Neural progenitor cell (in vitro differentiated cells): ENCODE results near the gene TRAF5. TPM values are rescaled to one million over a fixed set of nuclear protein-coding genes. Genes with fewer than 3 reads are reported as not detected.

Experiments used
- DNase-seq: peaks from one replicate; pipeline ENCODE4 v3.0.0-alpha.2; 2016; ENCODE audit warnings: low spot score
- H2AFZ ChIP-seq: fragments of 200-600 bp; sonication (generic); replicated peaks from 2 replicates; pipeline ENCODE4 v1.6.1; 2016; ENCODE audit warnings: antibody characterized with exemption
- H3F3A ChIP-seq: fragments of 200-600 bp; sonication (generic); 2 replicates; pipeline ENCODE4 v1.6.1; 2016; ENCODE audit warnings: antibody characterized with exemption, low read depth
- H3K27ac ChIP-seq: fragments of 200-600 bp; sonication (generic); 2 replicates; pipeline ENCODE4 v1.5.1; 2016; ENCODE audit warnings: mild to moderate bottlenecking
- H3K27me3 ChIP-seq: fragments of 200-600 bp; sonication (generic); 2 replicates; pipeline ENCODE4 v1.6.1; 2016; ENCODE audit warnings: mild to moderate bottlenecking, moderate library complexity
- H3K36me3 ChIP-seq: fragments of 200-600 bp; sonication (generic); 2 replicates; pipeline ENCODE4 v1.5.1; 2016
- H3K4me1 ChIP-seq: fragments of 200-600 bp; sonication (generic); 2 replicates; pipeline ENCODE4 v1.6.1; 2016; ENCODE audit warnings: mixed run types
- H3K4me2 ChIP-seq: fragments of 200-600 bp; sonication (generic); 2 replicates; pipeline ENCODE4 v1.6.1; 2016
- H3K4me3 ChIP-seq: fragments of 200-600 bp; sonication (generic); 2 replicates; pipeline ENCODE4 v1.5.1; 2016
- H3K79me2 ChIP-seq: fragments of 200-600 bp; sonication (generic); 2 replicates; pipeline ENCODE4 v1.6.1; 2016; ENCODE audit warnings: low read depth
- H3K9ac ChIP-seq: fragments of 200-600 bp; sonication (generic); 2 replicates; pipeline ENCODE4 v1.6.1; 2016
- H3K9me3 ChIP-seq: fragments of 200-600 bp; sonication (generic); 2 replicates; pipeline ENCODE4 v1.5.1; 2016; ENCODE audit warnings: low read depth
- H4K20me1 ChIP-seq: fragments of 200-600 bp; sonication (generic); 2 replicates; pipeline ENCODE4 v1.6.1; 2016; ENCODE audit warnings: low read depth
- H3K27ac Mint-ChIP-seq: 3 replicates; pipeline ENCODE4 v1.8.0; 2021; ENCODE audit warnings: mixed read lengths
- H3K27me3 Mint-ChIP-seq: 2 replicates; pipeline ENCODE4 v1.8.0; 2022; ENCODE audit warnings: low read depth, mild to moderate bottlenecking, inconsistent platforms, moderate library complexity, mixed read lengths; ENCODE audit not compliant: insufficient read depth
- H3K36me3 Mint-ChIP-seq: 3 replicates; pipeline ENCODE4 v1.8.0; 2021; ENCODE audit warnings: mixed read lengths
- H3K4me1 Mint-ChIP-seq: 3 replicates; pipeline ENCODE4 v1.8.0; 2021; ENCODE audit warnings: mixed read lengths
- H3K4me3 Mint-ChIP-seq: 3 replicates; pipeline ENCODE4 v1.8.0; 2021; ENCODE audit warnings: mild to moderate bottlenecking, moderate library complexity, mixed read lengths
- H3K9me3 Mint-ChIP-seq: 3 replicates; pipeline ENCODE4 v1.8.0; 2020; ENCODE audit warnings: mixed read lengths
- CTCF ChIP-seq: fragments of 200-600 bp; sonication (generic); IDR thresholded peaks from 2 replicates; pipeline ENCODE4 v1.5.1; 2017; ENCODE audit warnings: antibody characterized with exemption, mild to moderate bottlenecking
- EZH2 ChIP-seq: fragments of 200-600 bp; sonication (generic); IDR thresholded peaks from 2 replicates; pipeline ENCODE4 v1.6.1; 2017; ENCODE audit warnings: antibody characterized with exemption, mild to moderate bottlenecking, moderate library complexity
- EZH2phosphoT487 ChIP-seq: fragments of 200-600 bp; sonication (generic); IDR thresholded peaks from 2 replicates; pipeline ENCODE4 v1.6.1; 2017; ENCODE audit warnings: antibody characterized with exemption
- total RNA-seq: library from RNA; depleted of rRNA; stranded (reverse); fragments of >200 nt; gene quantifications from 2 replicates; pipeline ENCODE4 v1.2.3, GENCODE V29; 2015; ENCODE audit warnings: low replicate concordance

Gene TRAF5
- total RNA-seq, 1 donor from 2014 or later, result 36.0 TPM

DNA sequence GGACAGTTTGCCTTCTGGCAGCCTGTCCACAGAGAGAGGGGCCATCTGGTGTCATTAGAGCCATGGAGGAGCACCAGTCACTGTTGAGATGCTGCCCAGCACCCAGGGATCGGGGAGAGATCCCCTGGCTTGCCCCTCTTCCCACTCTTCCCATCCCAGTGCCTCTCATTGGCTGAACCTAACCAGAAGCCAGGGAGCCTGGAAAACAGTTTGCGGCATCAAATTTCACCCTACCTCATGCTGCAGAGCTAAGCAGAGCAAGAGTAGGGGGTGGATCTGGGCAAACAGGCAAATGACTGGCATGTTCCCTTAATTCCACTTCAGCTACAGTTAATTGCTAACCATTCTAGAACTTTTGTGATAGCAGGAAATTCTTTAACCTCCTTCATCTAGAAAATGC, 19.1 kb downstream of the TRAF5 start:
- Histone ChIP-seq H3F3A (peaks cover 4% of the 10 kb centered on the region), H3K79me2 (no peaks in the 10 kb centered on the region), H3K4me2 (peak overlapping the region; percentile 52), H3K9me3 (no peaks in the 10 kb centered on the region), H3K27me3 (no peaks in the 10 kb centered on the region), H4K20me1 (peaks cover 3% of the 10 kb centered on the region), H3K27ac (no peak overlapping the region), H3K36me3 (no peaks in the 10 kb centered on the region), H3K4me1 (peaks cover 9% of the 10 kb centered on the region), H3K4me3 (no peak overlapping the region), H2AFZ (no peak overlapping the region), H3K9ac (no peak overlapping the region)
- DNase-seq, result peak; percentile 66
- peak overlapping the region; percentile 38 for H3K27ac Mint-ChIP-seq
- peaks cover 2% of the 10 kb centered on the region for H3K27me3 Mint-ChIP-seq
- peaks cover 11% of the 10 kb centered on the region for H3K4me1 Mint-ChIP-seq
- TF ChIP-seq CTCF (no peak), EZH2phosphoT487 (no peak), EZH2 (no peak)
- peaks cover 4% of the 10 kb centered on the region for H3K9me3 Mint-ChIP-seq
- H3K4me3 Mint-ChIP-seq, result no peak overlapping the region
- H3K36me3 Mint-ChIP-seq, result peaks cover 2% of the 10 kb centered on the region

- H3K4me1 Mint-ChIP-seq, result peaks cover 11% of the 10 kb centered on the region
- peaks cover 9% of the 10 kb centered on the region for H3K4me1 ChIP-seq
- no peak overlapping the region for H3K4me3 ChIP-seq
- H3K79me2 ChIP-seq, result no peaks in the 10 kb centered on the region
- H3K27me3 ChIP-seq, result no peaks in the 10 kb centered on the region
- H3F3A ChIP-seq, result peaks cover 4% of the 10 kb centered on the region
- H3K9me3 ChIP-seq, result no peaks in the 10 kb centered on the region
- no peaks in the 10 kb centered on the region for H3K36me3 ChIP-seq
- H3K9ac ChIP-seq, result no peak overlapping the region
- peaks cover 13% of the 10 kb centered on the region for H3K9me3 Mint-ChIP-seq
- no peak overlapping the region for H3K27ac ChIP-seq
- H3K36me3 Mint-ChIP-seq, result peaks cover 2% of the 10 kb centered on the region
- H4K20me1 ChIP-seq, result peaks cover 3% of the 10 kb centered on the region
- no peak overlapping the region for H2AFZ ChIP-seq
- H3K4me2 ChIP-seq, result no peak overlapping the region
- H3K27ac Mint-ChIP-seq, result no peak overlapping the region
- peaks cover 5% of the 10 kb centered on the region for H3K27me3 Mint-ChIP-seq
- TF ChIP-seq EZH2 (no peak), CTCF (no peak), EZH2phosphoT487 (no peak)
- DNase-seq, result no peak
- H3K4me3 Mint-ChIP-seq, result no peak overlapping the region
These were observed 20.6 kb downstream of the TRAF5 start for GRCh38 chr1:211347077-211347844.

DNA sequence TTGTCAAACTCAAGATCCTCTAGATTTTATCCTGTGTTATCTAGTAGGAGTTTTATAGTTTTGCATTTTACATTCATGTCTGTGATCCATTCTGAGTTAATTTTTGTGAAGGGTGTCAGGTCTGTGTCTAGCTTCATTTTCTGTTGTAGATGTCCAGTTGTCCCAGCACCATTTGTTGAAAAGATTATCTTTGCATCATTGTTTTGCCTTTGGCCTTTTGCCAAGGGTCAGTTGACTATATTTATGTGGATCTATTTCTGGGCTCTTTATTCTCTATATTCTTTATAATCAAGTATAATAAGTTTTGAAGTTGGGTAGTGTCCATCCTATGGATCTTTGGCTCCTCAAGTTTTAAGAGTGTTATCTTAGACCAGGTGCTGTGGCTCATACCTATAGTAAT, 21.9 kb downstream of the TRAF5 start:
- Histone ChIP-seq H3K9ac (no peak overlapping the region), H3K27ac (no peak overlapping the region), H2AFZ (no peak overlapping the region), H3K4me1 (peaks cover 9% of the 10 kb centered on the region), H4K20me1 (peaks cover 3% of the 10 kb centered on the region), H3K4me2 (no peak overlapping the region), H3K4me3 (no peak overlapping the region), H3F3A (peaks cover 4% of the 10 kb centered on the region), H3K36me3 (no peaks in the 10 kb centered on the region), H3K27me3 (no peaks in the 10 kb centered on the region), H3K9me3 (no peaks in the 10 kb centered on the region), H3K79me2 (no peaks in the 10 kb centered on the region)
- Mint-ChIP-seq H3K36me3 (peaks cover 6% of the 10 kb centered on the region), H3K9me3 (peaks cover 18% of the 10 kb centered on the region), H3K4me3 (no peak overlapping the region), H3K4me1 (peaks cover 11% of the 10 kb centered on the region), H3K27ac (no peak overlapping the region), H3K27me3 (peaks cover 5% of the 10 kb centered on the region)
- DNase-seq, result no peak
- no peak for TF ChIP-seq EZH2
- no peak for TF ChIP-seq CTCF
- no peak for TF ChIP-seq EZH2phosphoT487
